Right lobe of liver (tissue), 6 donors: ENCODE results near the gene HEY2. TPM values are rescaled to one million over a fixed set of nuclear protein-coding genes. Genes with fewer than 3 reads are reported as not detected.

Experiments
- ATAC-seq, 4 donors: fragments of 200-7000 bp; cut with Tn5 transposase; one replicate each; pipeline ENCODE4 v1.9.1; 2020; ENCODE audit warnings: mild to moderate bottlenecking in 4 of 4, moderate library complexity in 4 of 4
- DNase-seq, 3 donors: peaks; one replicate each; pipeline ENCODE4 v3.0.0-alpha.2; 2020
- H3K27ac ChIP-seq, 3 donors: fragments of 200-600 bp; one replicate each; pipeline ENCODE4 v1.8.0; 2022
- H3K27me3 ChIP-seq, 2 donors: fragments of 200-600 bp; one replicate each; pipeline ENCODE4 v1.8.0; 2022
- H3K36me3 ChIP-seq, 4 donors: fragments of 200-600 bp; sonication (generic) in 1 of 4; one replicate each; pipeline versions ENCODE4 v1.5.1 to v1.8.0; 2017 to 2022; ENCODE audit warnings: control low read depth in 1 of 4
- H3K4me1 ChIP-seq, 4 donors: fragments of 200-600 bp; sonication (generic) in 1 of 4; one replicate each; pipeline versions ENCODE4 v1.5.1 to v1.8.0; 2017 to 2022; ENCODE audit warnings: control low read depth in 1 of 4
- H3K4me3 ChIP-seq, 3 donors: fragments of 200-600 bp; one replicate each; pipeline ENCODE4 v1.8.0; 2022
- H3K9me3 ChIP-seq, 4 donors: fragments of 200-600 bp; sonication (generic) in 1 of 4; one replicate each; pipeline versions ENCODE4 v1.5.1 to v1.8.0; 2017 to 2022; ENCODE audit warnings: control low read depth in 1 of 4
- CTCF ChIP-seq, 4 donors: fragments of 200-600 bp in 3 of 4; fragments of 450-650 bp in 1 of 4; IDR thresholded peaks; one replicate each; pipeline versions ENCODE4 v1.5.1 to v1.8.0; 2016 to 2022; ENCODE audit warnings: antibody characterized with exemption in 4 of 4, mild to moderate bottlenecking in 2 of 4
- POLR2A ChIP-seq: fragments of 450-650 bp; IDR thresholded peaks from one replicate; pipeline ENCODE4 v1.6.1; 2017; ENCODE audit warnings: antibody characterized with exemption, mild to moderate bottlenecking
- WGBS: methylation state at CpG from one replicate; pipeline ENCODE4 v1.1.6; 2018; ENCODE audit warnings: low coverage, low lambda C conversion rate; ENCODE audit not compliant: insufficient coverage; ENCODE audit errors: missing lambda C conversion rate; 5-methylcytosine and 5-hydroxymethylcytosine counted together
- intact Hi-C, 2 donors: fragments of 100-400 bp; cut with DNase I; formaldehyde crosslinking; loops; one replicate each; pipeline versions ENCODE4 v1.11.2 to v1.14.1; 2022
- total RNA-seq, 6 experiments: library from RNA; depleted of rRNA in 2 of 6; stranded (reverse); fragments of >200 nt in 2 of 6; fragmentation: NEBNext Ultra II Directional in 3 of 6; extraction: Animal tissue kit (Norgen Biotek cat#: 25700) in 3 of 6; gene quantifications; one replicate each; pipeline versions ENCODE4 v1.1.0 to v1.2.4, GENCODE V29; 2016 to 2023
- donor health status: DM: no; HTN: yes; CAD: no.
- donor health status: DM: no; HTN: no; CAD: no.
- donor health status: DM: no; HTN: no; CAD: no.
- donor health status: DM: no; HTN: yes; CAD: no.
- donor health status: DM: no; HTN: yes; CAD: no.

The HEY2 gene
- total RNA-seq, 6 experiments from 2014 or later = 0.74 to 2.6 (median 1.6) TPM

DNA sequence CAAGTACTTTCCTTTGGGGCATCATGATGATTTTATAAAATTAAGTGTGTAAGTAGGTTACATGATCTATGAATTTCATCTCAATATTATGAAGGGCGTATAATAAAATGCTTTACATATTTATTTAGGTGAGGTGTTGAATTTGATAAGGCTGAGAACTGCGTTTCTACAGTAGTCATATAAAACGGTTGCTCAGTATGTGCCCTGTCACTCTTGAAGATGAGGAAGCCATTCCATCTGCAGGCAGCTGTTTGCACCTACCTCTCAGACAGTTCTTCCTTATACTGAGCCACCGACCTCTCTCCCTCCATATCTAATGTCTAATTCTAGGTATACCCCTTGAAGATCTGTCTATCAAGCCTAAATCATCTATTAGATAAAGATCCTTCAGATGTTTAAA, 57.4 kb downstream of the HEY2 start:
- DNase-seq (no peak), ATAC-seq (no peak)
- no peaks in the 10 kb centered on the region for H3K36me3 ChIP-seq
- 87% methylated on average over 4 of the region's 4 CpGs for WGBS
- no peaks in the 10 kb centered on the region for H3K9me3 ChIP-seq
- no peaks in the 10 kb centered on the region for H3K27me3 ChIP-seq
- intact Hi-C loops = no loop called here
- H3K4me3 ChIP-seq = no peak overlapping the region
- no peak overlapping the region for H3K27ac ChIP-seq
- no peaks in the 10 kb centered on the region for H3K4me1 ChIP-seq
- TF ChIP-seq CTCF (IDR thresholded peaks at IDR 0.05) = no peak
- TF ChIP-seq POLR2A = no peak

- ATAC-seq (no peak), DNase-seq (no peak)
- H3K27me3 ChIP-seq = no peaks in the 10 kb centered on the region
- H3K4me3 ChIP-seq = no peak overlapping the region
- TF ChIP-seq POLR2A (no peak), CTCF (IDR thresholded peaks at IDR 0.05) (no peak)
- intact Hi-C loops = no loop called here
- H3K4me1 ChIP-seq = no peaks in the 10 kb centered on the region
- no peaks in the 10 kb centered on the region for H3K36me3 ChIP-seq
- no peaks in the 10 kb centered on the region for H3K9me3 ChIP-seq
- no peak overlapping the region for H3K27ac ChIP-seq
- WGBS = 82% methylated on average over 4 of the region's 4 CpGs
These were observed 57.9 kb downstream of the HEY2 start for GRCh38 chr6:125807293-125807692.

GRCh38 chr6:125808060-125808459, 58.6 kb downstream of the HEY2 start:
- intact Hi-C loops = no loop called here
- Histone ChIP-seq H3K27me3 (no peaks in the 10 kb centered on the region), H3K36me3 (no peaks in the 10 kb centered on the region), H3K27ac (no peak overlapping the region), H3K4me1 (no peaks in the 10 kb centered on the region), H3K9me3 (no peaks in the 10 kb centered on the region), H3K4me3 (no peak overlapping the region)
- 66% methylated on average over 3 of the region's 4 CpGs for WGBS
- TF ChIP-seq POLR2A = no peak
- TF ChIP-seq CTCF (IDR thresholded peaks at IDR 0.05) = no peak
- DNase-seq = no peak
- peak in 3 of 4 donors; percentile 20 to 26 (median 24) for ATAC-seq

GRCh38 chr6:125808591-125808990, 59.2 kb downstream of the HEY2 start:
- no peak for ATAC-seq
- TF ChIP-seq POLR2A = no peak
- no peak for TF ChIP-seq CTCF (IDR thresholded peaks at IDR 0.05)

DNA sequence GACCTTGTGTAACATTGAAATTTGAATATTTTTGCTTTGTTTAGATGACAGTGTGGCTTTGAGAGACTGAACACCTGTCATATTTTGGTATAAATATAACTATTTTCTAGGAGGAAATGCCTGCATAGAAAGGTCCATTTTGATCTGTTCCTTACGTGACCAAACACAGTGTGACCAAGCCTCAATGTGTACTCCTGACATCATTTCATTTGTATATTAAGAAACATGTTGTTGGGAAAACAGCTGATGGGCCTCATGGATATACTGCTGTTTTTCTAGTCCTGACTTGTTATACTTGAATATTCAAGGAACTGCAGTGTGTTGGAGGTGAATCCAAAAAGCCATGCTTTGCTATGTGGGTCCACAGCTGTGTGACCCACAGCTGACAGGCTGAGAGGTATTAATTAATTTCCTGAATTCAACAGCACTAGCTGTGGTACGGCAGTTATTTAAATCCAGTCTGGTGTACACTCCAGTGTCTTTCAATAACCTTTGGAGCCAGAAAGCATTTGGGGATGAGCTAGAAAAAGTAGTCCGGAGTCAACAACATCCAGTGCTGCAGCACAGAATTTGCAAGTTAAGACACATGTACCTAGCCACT, 60.2 kb downstream of the HEY2 start:
- 68% methylated on average over 3 of the region's 3 CpGs for WGBS
- no peak for ATAC-seq
- H3K27ac ChIP-seq = no peak overlapping the region
- H3K9me3 ChIP-seq = no peaks in the 10 kb centered on the region
- no peak for DNase-seq
- TF ChIP-seq CTCF (IDR thresholded peaks at IDR 0.05) = no peak
- TF ChIP-seq POLR2A = no peak
- peaks cover 0 to 6% (median under 1%) of the 10 kb centered on the region in 4 donors for H3K4me1 ChIP-seq
- no peaks in the 10 kb centered on the region for H3K36me3 ChIP-seq
- no peaks in the 10 kb centered on the region for H3K27me3 ChIP-seq
- intact Hi-C loops = no loop called here
- H3K4me3 ChIP-seq = no peak overlapping the region

More at GRCh38 chr6:125808591-125808990, 59.2 kb downstream of the HEY2 start:
- no peaks in the 10 kb centered on the region for H3K27me3 ChIP-seq
- no peaks in the 10 kb centered on the region for H3K36me3 ChIP-seq
- no peak overlapping the region for H3K4me3 ChIP-seq
- no peak overlapping the region for H3K27ac ChIP-seq
- H3K4me1 ChIP-seq = no peaks in the 10 kb centered on the region
- no peak for DNase-seq
- H3K9me3 ChIP-seq = no peaks in the 10 kb centered on the region
- intact Hi-C loops = no loop called here
